ENCODE measurements around the gene YAF2.
"Not testable (repeated sequence)": the region's sequence is repeated elsewhere in the genome, so short reads cannot be mapped to it uniquely, and the experiment has no call there.

YAF2 gene

DNA sequence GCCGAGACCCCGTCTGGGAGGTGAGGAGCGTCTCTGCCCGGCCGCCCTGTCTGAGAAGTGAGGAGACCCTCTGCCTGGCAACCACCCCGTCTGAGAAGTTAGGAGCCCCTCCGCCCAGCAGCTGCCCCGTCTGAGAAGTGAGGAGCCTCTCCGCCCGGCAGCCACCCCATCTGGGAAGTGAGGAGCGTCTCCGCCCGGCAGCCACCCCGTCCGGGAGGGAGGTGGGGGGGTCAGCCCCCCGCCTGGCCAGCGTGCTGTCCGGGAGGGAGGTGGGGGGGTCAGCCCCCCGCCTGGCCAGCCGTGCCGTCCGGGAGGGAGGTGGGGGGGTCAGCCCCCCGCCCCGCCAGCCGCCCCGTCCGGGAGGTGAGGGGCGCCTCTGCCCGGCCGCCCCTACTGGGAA is 10.5 kb downstream of the YAF2 start:
- H3K4me1 ChIP-seq (ENCODE audit: control insufficient read depth in 5 of 5, insufficient read depth in 5 of 5, low read length in 5 of 5); H3K27ac ChIP-seq (ENCODE audit: low read depth, low read length); H3K27me3 ChIP-seq (ENCODE audit: control insufficient read depth in 5 of 5, insufficient read depth in 4 of 5, low read length in 5 of 5); H3K9me3 ChIP-seq (ENCODE audit: control insufficient read depth in 5 of 5, low read length in 5 of 5); H3K4me3 ChIP-seq (ENCODE audit: low read depth in 1 of 5, low read length in 5 of 5); H3K9ac ChIP-seq (ENCODE audit: low read length in 5 of 5): not testable (repeated sequence)
- H3K36me3 ChIP-seq (ENCODE audit: control insufficient read depth in 5 of 5, insufficient read depth in 5 of 5, low read length in 5 of 5), result peaks cover 0 to 12% (median 0%) of the 10 kb centered on the region in 5 donors

DNA sequence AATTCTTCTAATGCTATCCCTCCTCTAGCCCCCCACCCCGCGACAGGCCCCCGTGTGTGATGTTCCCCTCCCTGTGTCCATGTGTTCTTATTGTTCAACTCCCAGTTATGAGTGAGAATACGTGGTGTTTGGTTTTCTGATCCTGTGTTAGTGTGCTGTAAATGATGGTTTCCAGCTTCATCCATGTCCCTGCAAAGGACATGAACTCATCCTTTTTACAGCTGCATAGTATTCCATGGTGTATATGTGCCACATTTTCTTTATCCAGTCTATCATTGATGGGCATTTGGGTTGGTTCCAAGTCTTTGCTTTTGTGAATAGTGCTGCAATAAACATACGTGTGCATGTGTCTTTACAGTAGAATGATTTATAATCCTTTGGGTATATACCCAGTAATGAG is 13.5 kb downstream of the YAF2 start:
- H3K4me3 ChIP-seq (ENCODE audit: low read depth in 1 of 5, low read length in 5 of 5); H3K4me1 ChIP-seq (ENCODE audit: control insufficient read depth in 5 of 5, insufficient read depth in 5 of 5, low read length in 5 of 5); H3K36me3 ChIP-seq (ENCODE audit: control insufficient read depth in 5 of 5, insufficient read depth in 5 of 5, low read length in 5 of 5); H3K9ac ChIP-seq (ENCODE audit: low read length in 5 of 5); H3K27ac ChIP-seq (ENCODE audit: low read depth, low read length); H3K9me3 ChIP-seq (ENCODE audit: control insufficient read depth in 5 of 5, low read length in 5 of 5); H3K27me3 ChIP-seq (ENCODE audit: control insufficient read depth in 5 of 5, insufficient read depth in 4 of 5, low read length in 5 of 5): not testable (repeated sequence)

DNA sequence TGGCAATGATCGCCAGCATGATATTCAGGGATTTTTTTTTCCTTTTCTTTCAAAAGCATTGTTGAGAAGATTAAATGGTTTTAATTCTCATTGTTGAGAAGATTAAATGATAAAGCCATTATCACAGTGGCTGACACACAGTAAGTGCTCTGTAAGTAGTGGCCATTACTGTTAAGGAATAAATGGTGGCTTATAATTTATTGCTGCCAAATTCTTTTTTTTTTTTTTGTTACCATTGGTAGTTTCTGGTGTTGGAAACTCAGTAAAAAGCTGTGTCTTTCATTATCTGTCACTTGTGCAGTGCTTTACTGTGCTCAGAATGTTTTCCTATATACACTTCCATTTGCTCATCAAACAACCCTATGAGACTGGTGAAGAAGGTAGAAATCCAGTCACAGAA is 15.3 kb downstream of the YAF2 start:
- peaks cover 0 to 4% (median 2%) of the 10 kb centered on the region in 5 donors for H3K4me1 ChIP-seq (ENCODE audit: control insufficient read depth in 5 of 5, insufficient read depth in 5 of 5, low read length in 5 of 5)
- H3K4me3 ChIP-seq (ENCODE audit: low read depth in 1 of 5, low read length in 5 of 5), result no peak overlapping the region
- H3K36me3 ChIP-seq (ENCODE audit: control insufficient read depth in 5 of 5, insufficient read depth in 5 of 5, low read length in 5 of 5), result peaks cover 0 to 2% (median 0%) of the 10 kb centered on the region in 5 donors
- no peaks in the 10 kb centered on the region for H3K27me3 ChIP-seq (ENCODE audit: control insufficient read depth in 5 of 5, insufficient read depth in 4 of 5, low read length in 5 of 5)
- no peak overlapping the region for H3K9ac ChIP-seq (ENCODE audit: low read length in 5 of 5)
- H3K27ac ChIP-seq (ENCODE audit: low read depth, low read length), result no peak overlapping the region
- no peaks in the 10 kb centered on the region for H3K9me3 ChIP-seq (ENCODE audit: control insufficient read depth in 5 of 5, low read length in 5 of 5)

DNA sequence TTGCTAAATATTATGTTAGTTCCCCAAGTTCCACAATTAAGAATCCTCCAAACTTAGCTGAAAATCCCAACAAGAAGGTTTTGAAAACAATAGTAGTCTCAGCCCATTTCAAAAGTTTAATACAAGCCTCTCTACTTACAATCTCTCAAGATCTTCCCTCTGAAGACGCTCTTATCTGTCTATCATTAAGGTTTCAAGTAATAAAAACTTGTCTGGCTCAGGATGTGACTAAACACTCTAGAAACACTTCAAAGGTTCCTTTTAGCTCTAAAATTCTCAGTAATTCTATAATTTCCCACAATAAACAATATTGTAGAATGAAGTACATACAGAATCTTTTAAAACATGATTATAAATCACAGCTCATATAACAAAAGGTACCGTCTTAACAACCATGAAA is 16.3 kb downstream of the YAF2 start:
- Histone ChIP-seq H3K4me1 (ENCODE audit: control insufficient read depth in 5 of 5, insufficient read depth in 5 of 5, low read length in 5 of 5) (peaks cover 0 to 6% (median 4%) of the 10 kb centered on the region in 5 donors), H3K9ac (ENCODE audit: low read length in 5 of 5) (no peak overlapping the region)

DNA sequence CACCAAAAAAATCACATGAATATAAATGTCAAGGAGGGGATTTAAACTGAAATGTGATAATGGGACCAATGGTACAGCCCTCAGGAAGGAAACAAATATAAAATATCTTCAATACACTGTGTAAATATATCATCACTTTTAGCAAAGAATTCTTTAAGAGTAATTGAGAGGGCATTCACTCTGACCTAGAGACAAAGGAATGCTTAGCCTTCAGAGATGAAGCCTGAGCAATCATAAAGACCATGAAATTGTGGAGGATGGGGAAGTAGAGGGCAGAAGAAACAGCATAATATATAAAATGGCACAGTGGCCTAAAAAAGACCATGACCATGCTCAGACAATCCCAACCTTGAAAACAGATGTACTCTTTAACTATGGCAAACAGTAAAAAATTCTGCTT is 20.4 kb downstream of the YAF2 start:
- Histone ChIP-seq H3K9ac (ENCODE audit: low read length in 5 of 5) (no peak overlapping the region), H3K4me3 (ENCODE audit: low read depth in 1 of 5, low read length in 5 of 5) (no peak overlapping the region), H3K36me3 (ENCODE audit: control insufficient read depth in 5 of 5, insufficient read depth in 5 of 5, low read length in 5 of 5) (no peaks in the 10 kb centered on the region), H3K9me3 (ENCODE audit: control insufficient read depth in 5 of 5, low read length in 5 of 5) (no peaks in the 10 kb centered on the region), H3K4me1 (ENCODE audit: control insufficient read depth in 5 of 5, insufficient read depth in 5 of 5, low read length in 5 of 5) (peaks cover 0 to 13% (median 11%) of the 10 kb centered on the region in 5 donors), H3K27ac (ENCODE audit: low read depth, low read length) (no peak overlapping the region), H3K27me3 (ENCODE audit: control insufficient read depth in 5 of 5, insufficient read depth in 4 of 5, low read length in 5 of 5) (no peaks in the 10 kb centered on the region)

More for the DNA sequence above, 16.3 kb downstream of the YAF2 start:
- Histone ChIP-seq H3K27ac (ENCODE audit: low read depth, low read length) (no peak overlapping the region), H3K9me3 (ENCODE audit: control insufficient read depth in 5 of 5, low read length in 5 of 5) (no peaks in the 10 kb centered on the region), H3K36me3 (ENCODE audit: control insufficient read depth in 5 of 5, insufficient read depth in 5 of 5, low read length in 5 of 5) (peaks cover 0 to 2% (median 0%) of the 10 kb centered on the region in 5 donors), H3K4me3 (ENCODE audit: low read depth in 1 of 5, low read length in 5 of 5) (no peak overlapping the region), H3K27me3 (ENCODE audit: control insufficient read depth in 5 of 5, insufficient read depth in 4 of 5, low read length in 5 of 5) (no peaks in the 10 kb centered on the region)

DNA sequence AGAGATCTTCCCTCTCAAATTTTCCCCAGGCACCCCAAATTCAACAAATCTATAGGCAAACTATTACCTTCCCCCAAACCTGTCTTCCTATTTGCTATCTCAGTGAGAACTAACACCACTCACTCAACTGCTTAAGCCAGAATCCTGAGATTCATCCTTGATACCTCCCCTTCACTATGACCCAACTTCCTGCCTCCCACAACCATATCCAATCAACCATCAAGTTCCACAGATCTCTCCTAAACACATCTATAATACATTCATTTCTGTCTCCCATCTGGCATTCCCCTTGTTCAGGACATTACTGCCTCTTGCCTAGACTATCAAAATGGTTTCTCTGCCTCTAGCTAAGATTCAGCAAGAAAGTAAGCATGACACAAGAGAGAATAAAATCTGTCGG is 21.3 kb downstream of the YAF2 start:
- H3K9me3 ChIP-seq (ENCODE audit: control insufficient read depth in 5 of 5, low read length in 5 of 5), result no peaks in the 10 kb centered on the region
- no peak overlapping the region for H3K4me3 ChIP-seq (ENCODE audit: low read depth in 1 of 5, low read length in 5 of 5)
- H3K27me3 ChIP-seq (ENCODE audit: control insufficient read depth in 5 of 5, insufficient read depth in 4 of 5, low read length in 5 of 5), result no peaks in the 10 kb centered on the region
- no peak overlapping the region for H3K9ac ChIP-seq (ENCODE audit: low read length in 5 of 5)
- H3K36me3 ChIP-seq (ENCODE audit: control insufficient read depth in 5 of 5, insufficient read depth in 5 of 5, low read length in 5 of 5), result no peaks in the 10 kb centered on the region
- H3K27ac ChIP-seq (ENCODE audit: low read depth, low read length), result no peak overlapping the region
- peaks cover 0 to 13% (median 11%) of the 10 kb centered on the region in 5 donors for H3K4me1 ChIP-seq (ENCODE audit: control insufficient read depth in 5 of 5, insufficient read depth in 5 of 5, low read length in 5 of 5)

DNA sequence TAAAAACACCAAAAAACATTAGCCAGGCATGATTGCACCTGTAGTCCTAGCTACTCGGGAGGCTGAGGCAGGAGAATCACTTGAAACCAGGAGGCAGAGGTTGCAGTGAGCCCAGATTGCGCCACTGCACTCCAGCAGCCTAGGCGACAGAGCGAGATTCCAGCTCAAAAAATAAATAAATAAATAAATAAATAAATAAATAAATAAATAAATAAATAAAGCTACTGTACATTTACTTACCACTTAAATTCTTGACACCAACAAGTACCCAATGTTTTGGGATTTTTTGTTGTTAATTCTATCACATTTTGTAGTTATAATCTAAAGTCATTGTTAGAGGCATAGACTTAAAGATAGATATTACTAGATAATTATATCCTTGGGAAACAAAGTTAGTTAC is 22.3 kb downstream of the YAF2 start:
- peaks cover 0 to 13% (median 11%) of the 10 kb centered on the region in 5 donors for H3K4me1 ChIP-seq (ENCODE audit: control insufficient read depth in 5 of 5, insufficient read depth in 5 of 5, low read length in 5 of 5)
- not testable (repeated sequence) for H3K9me3 ChIP-seq (ENCODE audit: control insufficient read depth in 5 of 5, low read length in 5 of 5); H3K27ac ChIP-seq (ENCODE audit: low read depth, low read length); H3K36me3 ChIP-seq (ENCODE audit: control insufficient read depth in 5 of 5, insufficient read depth in 5 of 5, low read length in 5 of 5); H3K27me3 ChIP-seq (ENCODE audit: control insufficient read depth in 5 of 5, insufficient read depth in 4 of 5, low read length in 5 of 5); H3K9ac ChIP-seq (ENCODE audit: low read length in 5 of 5); H3K4me3 ChIP-seq (ENCODE audit: low read depth in 1 of 5, low read length in 5 of 5)

DNA sequence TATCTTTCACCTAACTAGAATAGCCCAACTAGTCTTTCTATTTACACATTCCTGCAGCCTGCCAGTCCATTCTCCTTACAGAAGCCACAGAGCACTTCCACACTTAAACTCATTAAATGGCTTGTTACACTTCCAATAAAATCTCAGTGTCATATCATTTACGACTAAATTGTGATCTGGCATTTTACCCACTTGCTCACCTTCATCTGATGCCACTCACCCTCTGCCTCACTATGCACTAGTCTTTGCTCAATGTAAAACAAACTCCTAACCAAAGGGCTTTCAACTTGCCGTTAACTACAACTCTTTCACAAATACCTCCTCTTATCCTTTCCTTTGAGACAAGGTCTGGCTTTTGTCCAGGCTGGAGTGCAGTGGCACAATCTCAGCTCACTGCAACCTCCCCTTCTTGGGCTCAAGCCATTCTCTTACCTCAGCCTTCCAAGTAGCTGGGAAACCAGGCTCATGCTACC is 24.1 kb downstream of the YAF2 start:
- H3K4me1 ChIP-seq (ENCODE audit: control insufficient read depth in 5 of 5, insufficient read depth in 5 of 5, low read length in 5 of 5), result peaks cover 0 to 13% (median 11%) of the 10 kb centered on the region in 5 donors
- no peak overlapping the region for H3K9ac ChIP-seq (ENCODE audit: low read length in 5 of 5)
- H3K27ac ChIP-seq (ENCODE audit: low read depth, low read length), result no peak overlapping the region
- no peaks in the 10 kb centered on the region for H3K27me3 ChIP-seq (ENCODE audit: control insufficient read depth in 5 of 5, insufficient read depth in 4 of 5, low read length in 5 of 5)
- no peaks in the 10 kb centered on the region for H3K9me3 ChIP-seq (ENCODE audit: control insufficient read depth in 5 of 5, low read length in 5 of 5)
- H3K36me3 ChIP-seq (ENCODE audit: control insufficient read depth in 5 of 5, insufficient read depth in 5 of 5, low read length in 5 of 5), result peaks cover 0 to 8% (median 5%) of the 10 kb centered on the region in 5 donors
- H3K4me3 ChIP-seq (ENCODE audit: low read depth in 1 of 5, low read length in 5 of 5), result no peak overlapping the region

DNA sequence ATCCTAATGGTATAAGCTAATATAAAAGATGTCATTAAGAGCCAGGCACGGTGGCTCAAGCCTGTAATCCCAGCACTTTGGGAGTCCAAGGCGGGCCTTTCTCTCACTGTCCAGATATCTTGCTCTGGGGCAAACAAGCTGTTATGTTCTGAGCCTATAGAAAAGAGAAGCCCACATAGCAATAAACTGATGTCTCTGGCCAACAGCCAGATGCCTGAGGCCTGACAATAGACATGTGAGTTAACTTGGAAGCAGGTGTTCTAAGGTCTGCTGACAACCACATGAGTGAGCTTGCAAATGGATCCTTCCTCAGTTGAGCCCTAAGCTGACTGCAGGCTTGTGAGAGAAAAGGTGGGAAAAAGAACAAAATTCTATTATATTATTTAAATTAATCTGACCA is 25.0 kb downstream of the YAF2 start:
- peaks cover 0 to 10% (median 5%) of the 10 kb centered on the region in 5 donors for H3K36me3 ChIP-seq (ENCODE audit: control insufficient read depth in 5 of 5, insufficient read depth in 5 of 5, low read length in 5 of 5)
- peaks cover 0 to 13% (median 10%) of the 10 kb centered on the region in 5 donors for H3K4me1 ChIP-seq (ENCODE audit: control insufficient read depth in 5 of 5, insufficient read depth in 5 of 5, low read length in 5 of 5)
- H3K4me3 ChIP-seq (ENCODE audit: low read depth in 1 of 5, low read length in 5 of 5), result no peak overlapping the region
- H3K27ac ChIP-seq (ENCODE audit: low read depth, low read length), result no peak overlapping the region
- H3K27me3 ChIP-seq (ENCODE audit: control insufficient read depth in 5 of 5, insufficient read depth in 4 of 5, low read length in 5 of 5), result no peaks in the 10 kb centered on the region
- no peak overlapping the region for H3K9ac ChIP-seq (ENCODE audit: low read length in 5 of 5)
- H3K9me3 ChIP-seq (ENCODE audit: control insufficient read depth in 5 of 5, low read length in 5 of 5), result no peaks in the 10 kb centered on the region

DNA sequence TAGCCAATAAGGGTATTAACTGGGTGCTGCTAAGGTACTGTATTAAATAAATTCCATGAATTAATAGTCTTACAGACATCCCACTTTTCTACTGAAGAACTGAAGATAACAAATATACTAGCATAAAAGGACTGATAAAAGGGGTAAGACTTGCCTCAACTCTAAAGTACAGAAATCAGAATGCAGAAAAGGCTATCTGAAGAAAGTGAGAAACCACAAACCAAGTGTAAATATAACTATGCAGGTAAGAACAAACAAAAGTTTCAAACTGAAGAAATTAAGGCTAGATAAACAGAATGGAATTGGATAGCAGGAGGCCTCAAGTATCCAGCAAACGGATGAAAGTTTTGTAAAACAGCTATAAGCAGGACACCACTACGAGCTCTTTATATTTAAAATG is 29.5 kb downstream of the YAF2 start:
- H3K36me3 ChIP-seq (ENCODE audit: control insufficient read depth in 5 of 5, insufficient read depth in 5 of 5, low read length in 5 of 5), result peaks cover 5 to 10% (median 5%) of the 10 kb centered on the region in 5 donors
- no peak overlapping the region for H3K27ac ChIP-seq (ENCODE audit: low read depth, low read length)
- no peak overlapping the region for H3K9ac ChIP-seq (ENCODE audit: low read length in 5 of 5)
- no peaks in the 10 kb centered on the region for H3K9me3 ChIP-seq (ENCODE audit: control insufficient read depth in 5 of 5, low read length in 5 of 5)
- no peak overlapping the region for H3K4me3 ChIP-seq (ENCODE audit: low read depth in 1 of 5, low read length in 5 of 5)
- no peaks in the 10 kb centered on the region for H3K4me1 ChIP-seq (ENCODE audit: control insufficient read depth in 5 of 5, insufficient read depth in 5 of 5, low read length in 5 of 5)
- no peaks in the 10 kb centered on the region for H3K27me3 ChIP-seq (ENCODE audit: control insufficient read depth in 5 of 5, insufficient read depth in 4 of 5, low read length in 5 of 5)

DNA sequence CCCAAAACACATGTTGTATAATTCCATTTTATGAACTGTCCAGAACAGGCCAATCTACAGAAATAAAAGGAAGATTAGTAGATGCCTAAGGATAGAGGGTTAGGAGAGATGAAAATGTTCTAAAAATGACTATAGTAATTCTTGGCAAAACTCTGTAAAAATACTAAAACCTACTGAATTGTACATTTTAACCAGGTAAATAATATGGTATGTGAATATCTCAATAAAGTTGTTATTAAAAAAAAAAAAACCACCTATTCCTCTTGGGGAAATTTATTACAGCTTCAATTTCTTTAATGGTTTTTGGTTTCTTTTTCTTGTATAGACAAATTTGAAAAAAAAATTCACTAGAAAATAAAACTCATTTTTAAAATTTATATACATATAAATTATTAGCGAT is 33.2 kb downstream of the YAF2 start:
- H3K9me3 ChIP-seq (ENCODE audit: control insufficient read depth in 5 of 5, low read length in 5 of 5), result no peaks in the 10 kb centered on the region
- H3K36me3 ChIP-seq (ENCODE audit: control insufficient read depth in 5 of 5, insufficient read depth in 5 of 5, low read length in 5 of 5), result peaks cover 0 to 10% (median 0%) of the 10 kb centered on the region in 5 donors
- no peak overlapping the region for H3K4me3 ChIP-seq (ENCODE audit: low read depth in 1 of 5, low read length in 5 of 5)
- H3K27ac ChIP-seq (ENCODE audit: low read depth, low read length), result no peak overlapping the region
- no peaks in the 10 kb centered on the region for H3K4me1 ChIP-seq (ENCODE audit: control insufficient read depth in 5 of 5, insufficient read depth in 5 of 5, low read length in 5 of 5)
- no peaks in the 10 kb centered on the region for H3K27me3 ChIP-seq (ENCODE audit: control insufficient read depth in 5 of 5, insufficient read depth in 4 of 5, low read length in 5 of 5)
- no peak overlapping the region for H3K9ac ChIP-seq (ENCODE audit: low read length in 5 of 5)
